ENCODE data around the gene RABGAP1. TPM values are rescaled to one million over a fixed set of nuclear protein-coding genes. Genes with fewer than 3 reads are reported as not detected.
A peak's percentile ranks its signal among the peaks of the same experiment; 100 is the strongest.

The RABGAP1 gene
- total RNA-seq, 2 experiments from 2014 or later, result 16.8 to 46.6 TPM

GRCh38 chr9:123089040-123089439 is 148.2 kb downstream of the RABGAP1 start:
- Histone ChIP-seq H2AFZ (ENCODE audit: low read length) (no peak overlapping the region), H3K27ac (ENCODE audit: low read depth, low read length, poor library complexity, severe bottlenecking) (peak overlapping the region; percentile 60), H4K20me1 (ENCODE audit: insufficient read depth, low read length) (no peaks in the 10 kb centered on the region), H3K9me3 (ENCODE audit: low read length) (peaks cover 4% of the 10 kb centered on the region; the same call in 1 of the 2 replicates), H3K79me2 (ENCODE audit: insufficient read depth, low read depth, low read length) (no peaks in the 10 kb centered on the region), H3K36me3 (ENCODE audit: insufficient read depth, low read length) (peaks cover 62% of the 10 kb centered on the region), H3K4me3 (ENCODE audit: low read depth, low read length, poor library complexity, severe bottlenecking) (no peak overlapping the region), H3K4me2 (ENCODE audit: low read length) (peak overlapping the region; percentile 63), H3K9me2 (ENCODE audit: insufficient read depth, low read length) (no peaks in the 10 kb centered on the region), H3K4me1 (ENCODE audit: insufficient read depth, low read length, poor library complexity, severe bottlenecking) (peaks cover 81% of the 10 kb centered on the region)
- CTCF ChIA-PET (ENCODE audit: unreplicated experiment), result no interaction called here
- no TSS peak for BruUV-seq (replicated peaks)
- DNase-seq (ENCODE audit: low spot score), result no peak
- TF ChIP-seq CTCF (conservative IDR thresholded peaks at IDR 0.05; ENCODE audit: low read length), result no peak
- TF ChIP-seq EZH2phosphoT487 (IDR thresholded peaks at IDR 0.05; ENCODE audit: borderline replicate concordance, low read depth, low read length), result no peak
- intact Hi-C loops (cut with micrococcal nuclease; ENCODE audit: unreplicated experiment), result no loop called here
- POLR2A ChIA-PET, result interaction anchor here (0.6 to 1.9 kb wide), 4 partner anchors 129 to 263 kb away, joined by 3 to 9 read pairs (median 5); no protein-coding TSS in a partner anchor

GRCh38 chr9:123089790-123090189 is 149.0 kb downstream of the RABGAP1 start:
- H3K27ac ChIP-seq (ENCODE audit: low read depth, low read length, poor library complexity, severe bottlenecking), result peak overlapping the region; percentile 60

More at GRCh38 chr9:123089790-123090189, 149.0 kb downstream of the RABGAP1 start:
- peak overlapping the region; percentile 19; the same call in 1 of the 2 replicates for H2AFZ ChIP-seq (ENCODE audit: low read length)
- H3K79me2 ChIP-seq (ENCODE audit: insufficient read depth, low read depth, low read length), result no peaks in the 10 kb centered on the region
- peaks cover 82% of the 10 kb centered on the region for H3K4me1 ChIP-seq (ENCODE audit: insufficient read depth, low read length, poor library complexity, severe bottlenecking)
- TF ChIP-seq CTCF (conservative IDR thresholded peaks at IDR 0.05; ENCODE audit: low read length), result no peak
- TF ChIP-seq EZH2phosphoT487 (IDR thresholded peaks at IDR 0.05; ENCODE audit: borderline replicate concordance, low read depth, low read length), result no peak
- peak; percentile 52 for DNase-seq (ENCODE audit: low spot score)
- CTCF ChIA-PET (ENCODE audit: unreplicated experiment), result interaction anchor here (1.1 to 1.5 kb wide), 3 partner anchors 13 to 254 kb away, joined by 3 to 6 read pairs (median 3); no protein-coding TSS in a partner anchor
- peak overlapping the region; percentile 23 for H3K4me3 ChIP-seq (ENCODE audit: low read depth, low read length, poor library complexity, severe bottlenecking)
- no peaks in the 10 kb centered on the region for H4K20me1 ChIP-seq (ENCODE audit: insufficient read depth, low read length)
- peaks cover 62% of the 10 kb centered on the region for H3K36me3 ChIP-seq (ENCODE audit: insufficient read depth, low read length)
- H3K9me3 ChIP-seq (ENCODE audit: low read length), result peaks cover 6% of the 10 kb centered on the region; the same call in 1 of the 2 replicates
- intact Hi-C loops (cut with micrococcal nuclease; ENCODE audit: unreplicated experiment), result no loop called here
- no TSS peak for BruUV-seq (replicated peaks)
- H3K9me2 ChIP-seq (ENCODE audit: insufficient read depth, low read length), result no peaks in the 10 kb centered on the region
- H3K4me2 ChIP-seq (ENCODE audit: low read length), result peak overlapping the region; percentile 63
- POLR2A ChIA-PET, result interaction anchor here (0.5 to 1.9 kb wide), 12 partner anchors 8 to 593 kb away, joined by 3 to 9 read pairs (median 4); no protein-coding TSS in a partner anchor
